Keratinocyte (primary cell): ENCODE data around the gene TOM1L2.

Experiments used
- CTCF ChIP-seq, 3 experiments: IDR thresholded peaks in 1 of 3; conservative IDR thresholded peaks in 1 of 3; optimal IDR thresholded peaks in 1 of 3; 2 replicates in 2 of 3; 3 replicates in 1 of 3; pipeline versions ENCODE3 to v1.5.1; 2011; ENCODE audit warnings: low read length in 3 of 3, mild to moderate bottlenecking in 3 of 3, moderate library complexity in 2 of 3, control low read depth in 1 of 3, inconsistent platforms in 1 of 3; ENCODE audit not compliant: insufficient read depth in 2 of 3; ENCODE audit errors: extremely low read depth in 1 of 3
- EZH2 ChIP-seq: IDR thresholded peaks from one replicate; pipeline ENCODE4 v1.6.1; 2012; ENCODE audit warnings: inconsistent platforms, mild to moderate bottlenecking, low read length, moderate library complexity

- TF ChIP-seq CTCF (optimal IDR thresholded peaks at IDR 0.05 in 1 of 3, IDR thresholded peaks at IDR 0.05 in 1 of 3, conservative IDR thresholded peaks at IDR 0.05 in 1 of 3; ENCODE audit: extremely low read depth in 1 of 3, insufficient read depth in 2 of 3, low read length in 3 of 3) (no peak), EZH2 (no peak)
Observed at GRCh38 chr17:17813055-17813724, 159.0 kb downstream of the TOM1L2 start.
